Stimulated activated CD8-positive, alpha-beta memory T cell treated with anti-CD3 and anti-CD28 coated beads, Interleukin-2, amount 100 ng/mL, for 48 hours (primary cell): ENCODE measurements around the gene RRP1.
"Not testable (repeated sequence)": the region's sequence is repeated elsewhere in the genome, so short reads cannot be mapped to it uniquely, and the experiment has no call there.

Experiments used
- DNase-seq, 2 donors: peaks; one replicate each; pipeline ENCODE4 v3.0.0-alpha.2; 2020; ENCODE audit warnings: low read depth in 2 of 2

The RRP1 gene

DNA sequence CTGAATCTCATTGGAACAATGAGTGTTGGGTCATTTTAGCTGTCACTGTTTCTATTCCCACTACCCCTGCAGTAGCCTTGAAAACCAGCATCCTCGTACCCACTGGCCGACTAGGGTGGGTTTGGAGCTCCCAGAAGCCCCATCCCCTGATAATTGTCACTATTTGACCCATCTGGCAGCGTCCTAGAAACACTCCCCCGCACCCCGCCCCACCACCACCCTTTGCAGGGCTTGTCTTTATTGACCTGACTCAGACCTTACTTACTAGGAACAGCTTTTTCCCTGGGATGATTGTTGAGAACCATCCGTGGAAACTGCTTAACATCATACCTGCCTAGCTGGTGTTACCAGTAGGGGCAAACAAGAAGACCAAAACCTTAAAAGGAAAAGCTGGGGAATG, 47.2 kb downstream of the RRP1 start:
- DNase-seq = no peak

DNA sequence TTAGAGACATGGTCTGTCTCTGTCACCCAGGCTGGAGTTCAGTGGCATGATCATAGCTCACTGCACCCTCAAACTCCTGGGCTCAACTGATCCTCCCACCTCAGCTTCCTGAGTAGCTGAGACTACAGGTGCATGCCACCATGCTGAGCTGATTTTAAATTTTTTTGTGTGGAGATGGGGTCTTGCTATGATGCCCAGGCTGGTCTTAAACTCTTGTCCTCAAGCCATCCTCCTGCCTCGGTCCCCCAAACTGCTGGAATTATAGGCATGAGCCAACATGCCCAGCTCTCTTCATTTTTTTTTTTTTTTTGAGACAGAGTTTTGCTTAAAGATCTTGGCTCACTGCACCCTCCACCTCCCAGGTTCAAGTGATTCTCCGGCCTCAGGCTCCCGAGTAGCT, 50.9 kb downstream of the RRP1 start:
- no peak for DNase-seq

DNA sequence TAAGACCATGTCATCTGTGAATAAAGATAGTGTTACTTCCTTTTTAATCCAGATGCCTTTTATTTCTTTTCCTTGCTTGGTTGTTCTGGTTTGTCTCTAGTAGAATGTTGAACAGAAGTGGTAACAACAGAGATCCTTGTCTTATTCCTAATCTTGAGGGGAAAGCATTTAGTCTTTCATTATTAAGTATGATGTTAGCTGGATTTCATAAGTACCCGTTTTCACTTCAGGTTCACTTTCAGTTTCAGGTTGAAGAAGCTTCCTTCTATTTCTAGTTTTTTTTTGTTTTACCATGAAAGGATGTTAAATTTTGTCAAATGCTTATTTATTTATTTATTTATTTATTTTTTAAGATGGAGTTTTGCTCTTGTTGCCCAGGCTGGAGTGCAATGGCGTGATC, 53.4 kb downstream of the RRP1 start:
- DNase-seq = no peak

GRCh38 chr21:43844906-43845305, 55.5 kb downstream of the RRP1 start:
- DNase-seq = not testable (repeated sequence)

DNA sequence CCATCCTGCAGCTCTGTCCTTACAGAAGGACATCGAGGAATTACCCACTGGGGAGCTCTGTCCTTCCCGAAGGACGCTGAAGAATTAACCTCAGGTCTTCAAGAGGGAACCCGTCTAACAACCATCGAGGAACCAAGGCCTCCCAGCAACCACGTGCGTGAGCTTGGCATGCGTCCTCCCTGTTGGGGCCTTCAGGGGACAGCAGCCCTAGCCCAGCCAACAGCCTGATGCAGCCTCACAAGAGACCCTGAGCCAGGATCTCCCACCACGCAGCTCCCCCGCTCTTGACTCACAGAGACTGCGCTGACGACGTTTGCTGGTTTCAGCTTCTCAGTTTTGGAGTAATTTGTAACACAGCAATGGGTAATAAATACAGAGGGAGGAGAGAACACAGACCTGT, 56.0 kb downstream of the RRP1 start:
- no peak for DNase-seq

DNA sequence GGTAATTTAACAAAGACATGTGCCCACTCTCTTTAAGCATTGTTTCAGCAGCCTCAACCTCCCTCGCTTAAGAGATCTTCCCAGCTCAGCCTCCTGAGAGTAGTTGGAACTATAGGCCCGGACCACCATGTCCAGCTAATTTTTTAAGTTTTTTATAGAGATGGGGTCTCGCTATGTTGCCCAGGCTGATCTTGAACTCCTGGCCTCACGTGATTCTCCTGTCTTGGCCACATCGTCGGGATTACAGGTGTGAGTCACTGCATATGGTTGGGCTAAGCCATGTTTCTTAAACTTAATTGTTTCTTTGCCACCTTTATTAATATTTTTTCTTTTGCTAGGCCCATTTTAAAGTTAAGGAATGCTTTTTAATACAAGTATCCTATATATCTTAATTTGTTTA, 57.1 kb downstream of the RRP1 start:
- DNase-seq = no peak

DNA sequence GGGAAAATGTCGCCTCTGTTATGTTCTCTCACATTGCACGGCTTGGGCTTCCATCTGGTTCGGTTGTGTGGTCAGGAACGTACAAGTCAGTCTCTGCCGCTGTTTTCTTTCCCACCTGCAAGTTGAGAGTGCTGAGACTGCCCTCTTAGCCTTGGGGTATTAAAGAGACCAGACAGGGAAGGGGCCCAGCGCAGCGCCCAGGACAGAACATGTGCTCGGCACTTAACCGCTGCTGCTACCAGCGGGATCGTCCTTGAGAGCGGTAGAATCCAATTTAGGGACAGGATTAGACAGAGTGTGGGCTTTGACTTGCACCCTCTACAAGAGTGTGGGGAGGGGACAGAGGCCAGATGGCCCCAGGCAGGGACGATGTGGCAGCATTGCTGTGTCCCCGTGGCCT, 57.9 kb downstream of the RRP1 start:
- DNase-seq = no peak

DNA sequence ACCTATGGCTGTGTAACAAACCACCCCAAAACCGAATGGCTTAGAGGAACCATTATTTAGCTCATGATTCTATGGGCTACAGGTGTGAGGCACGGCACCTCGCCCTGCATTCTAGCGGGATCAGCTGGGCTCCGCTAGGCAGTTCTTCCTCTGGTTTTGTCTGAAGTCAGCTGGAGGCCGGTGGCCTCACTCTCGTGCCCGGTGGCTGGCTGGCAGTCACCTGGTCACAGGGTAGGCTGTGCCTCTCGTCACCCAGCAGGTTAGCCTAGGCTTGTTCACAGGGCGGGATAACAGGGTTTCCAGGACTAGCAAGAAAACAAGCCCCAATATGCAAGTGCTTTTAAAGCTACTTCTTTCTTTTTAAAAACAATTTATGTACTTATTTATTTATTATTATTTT, 59.4 kb downstream of the RRP1 start:
- no peak for DNase-seq

DNA sequence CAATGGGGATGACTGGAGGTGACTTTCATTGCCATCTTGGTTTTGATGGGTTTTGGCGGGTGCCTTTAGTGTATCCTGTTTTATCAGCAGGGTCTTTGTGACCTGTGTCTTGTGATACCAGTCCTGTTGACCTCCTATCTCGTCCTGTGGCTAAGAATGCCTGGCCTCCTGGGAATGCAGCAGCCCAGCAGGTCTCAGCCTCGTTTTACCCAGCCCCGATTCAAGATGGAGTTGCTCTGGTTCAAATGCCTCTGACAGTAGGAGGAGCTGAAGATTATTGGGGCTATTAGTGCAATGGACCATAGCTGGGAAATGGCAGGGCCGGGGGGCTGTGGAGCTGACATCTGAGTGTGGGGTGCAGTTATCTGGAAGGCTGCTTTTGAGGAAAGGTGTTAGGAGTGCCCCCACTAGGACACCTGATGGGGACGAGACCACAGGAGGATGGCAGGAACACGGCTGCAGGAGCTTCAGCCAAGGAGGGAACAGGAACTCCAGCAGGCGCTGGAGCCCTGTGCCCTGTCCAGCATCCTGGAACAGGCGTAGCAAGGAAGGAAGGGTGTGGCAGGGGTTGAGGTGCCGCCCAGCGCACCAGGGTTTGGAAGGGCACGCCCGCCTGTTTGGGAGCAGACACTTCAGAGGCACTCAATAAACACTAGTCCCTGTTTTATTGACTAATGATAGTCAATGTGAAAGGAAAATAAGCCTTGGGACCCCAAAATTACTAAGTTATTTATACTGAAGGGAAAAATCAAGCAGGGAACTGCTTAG, 60.3 kb downstream of the RRP1 start:
- DNase-seq = no peak

DNA sequence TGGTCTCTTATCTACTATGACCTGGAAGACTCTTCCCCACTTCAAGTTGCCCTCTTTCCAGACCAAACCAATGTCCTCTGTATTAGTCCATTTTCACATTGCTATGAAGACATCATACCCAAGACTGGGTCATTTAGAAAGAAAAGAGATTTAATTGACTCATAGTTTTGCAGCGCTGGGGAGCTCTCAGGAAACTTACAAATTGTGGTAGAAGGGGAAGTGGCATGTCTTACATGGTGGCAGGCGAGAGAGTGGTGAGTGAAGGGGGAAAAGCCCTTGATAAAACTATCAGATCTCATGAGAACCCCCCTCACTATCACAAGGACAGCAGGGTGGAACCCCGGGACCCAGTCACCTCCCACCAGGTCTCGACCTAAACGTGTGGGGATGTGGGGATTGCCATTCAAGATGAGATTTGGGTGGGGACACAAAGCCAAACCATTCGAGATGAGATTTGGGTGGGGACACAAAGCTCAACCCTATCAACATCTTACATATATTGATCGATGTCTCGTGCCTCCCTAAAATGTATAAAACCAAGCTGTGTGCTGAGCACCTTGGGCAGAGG, 61.4 kb downstream of the RRP1 start:
- no peak for DNase-seq

DNA sequence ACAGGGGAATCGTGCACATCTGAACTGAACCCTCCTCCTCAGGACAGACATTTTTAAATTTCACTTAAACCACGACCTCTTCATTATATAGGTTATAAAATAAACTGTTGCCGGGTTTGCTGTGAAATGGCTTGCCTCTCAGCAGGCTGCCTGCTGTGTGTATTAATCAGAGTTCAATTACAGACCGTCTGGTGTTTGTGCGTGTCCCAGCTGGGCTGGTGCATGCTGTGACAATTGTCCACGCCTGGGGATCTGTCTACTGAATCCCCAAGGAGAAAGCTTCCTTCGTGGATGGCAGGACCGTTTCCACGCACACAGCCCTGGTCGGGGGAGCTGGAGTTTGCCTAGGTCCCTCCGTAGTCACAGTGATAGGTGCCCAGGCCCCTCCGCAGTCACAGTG, 62.2 kb downstream of the RRP1 start:
- DNase-seq = no peak

- DNase-seq = no peak
These were observed 64.7 kb downstream of the RRP1 start for GRCh38 chr21:43853851-43854772.
